Osteocyte (in vitro differentiated cells): ENCODE data around the gene AKAP6. TPM values are rescaled to one million over a fixed set of nuclear protein-coding genes. Genes with fewer than 3 reads are reported as not detected.

Experiments used
- DNase-seq: peaks from one replicate; pipeline ENCODE4 v3.0.0; 2021; ENCODE audit warnings: mixed read lengths; ENCODE audit not compliant: unreplicated experiment; ENCODE audit errors: extremely low spot score
- H3K27ac Mint-ChIP-seq: one replicate; pipeline ENCODE4 v1.8.0; 2021; ENCODE audit warnings: mild to moderate bottlenecking, mixed read lengths; ENCODE audit not compliant: unreplicated experiment
- H3K27me3 Mint-ChIP-seq: one replicate; pipeline ENCODE4 v1.8.0; 2021; ENCODE audit warnings: mixed read lengths; ENCODE audit not compliant: unreplicated experiment
- H3K36me3 Mint-ChIP-seq: one replicate; pipeline ENCODE4 v1.8.0; 2021; ENCODE audit warnings: mixed read lengths; ENCODE audit not compliant: unreplicated experiment
- H3K4me1 Mint-ChIP-seq: one replicate; pipeline ENCODE4 v1.8.0; 2021; ENCODE audit warnings: mixed read lengths; ENCODE audit not compliant: unreplicated experiment
- H3K4me3 Mint-ChIP-seq: one replicate; pipeline ENCODE4 v1.8.0; 2021; ENCODE audit warnings: mild to moderate bottlenecking, moderate library complexity, mixed read lengths; ENCODE audit not compliant: unreplicated experiment
- H3K9me3 Mint-ChIP-seq: one replicate; pipeline ENCODE4 v1.8.0; 2021; ENCODE audit warnings: mixed read lengths; ENCODE audit not compliant: unreplicated experiment
- CTCF ChIP-seq: fragments of 200-600 bp; sonication (generic); IDR thresholded peaks from 2 replicates; pipeline ENCODE4 v1.5.0; 2021; ENCODE audit warnings: antibody characterized with exemption, mild to moderate bottlenecking, moderate library complexity
- total RNA-seq: library from RNA; stranded (reverse); gene quantifications from 2 replicates; pipeline ENCODE4 v1.2.1, GENCODE V29; 2021

Gene AKAP6
- total RNA-seq, 1 donor from 2014 or later, result 4.1 TPM

GRCh38 chr14:32349322-32349721, 20.2 kb downstream of the AKAP6 start:
- Mint-ChIP-seq H3K9me3 (no peaks in the 10 kb centered on the region), H3K4me3 (no peak overlapping the region), H3K27me3 (no peaks in the 10 kb centered on the region), H3K27ac (no peak overlapping the region), H3K36me3 (no peaks in the 10 kb centered on the region), H3K4me1 (peaks cover 10% of the 10 kb centered on the region)
- TF ChIP-seq CTCF, result no peak
- DNase-seq, result no peak

- no peak overlapping the region for H3K27ac Mint-ChIP-seq
- TF ChIP-seq CTCF, result no peak
- no peak for DNase-seq
- H3K4me3 Mint-ChIP-seq, result no peak overlapping the region
- peaks cover 11% of the 10 kb centered on the region for H3K4me1 Mint-ChIP-seq
- H3K36me3 Mint-ChIP-seq, result no peaks in the 10 kb centered on the region
- no peaks in the 10 kb centered on the region for H3K9me3 Mint-ChIP-seq
- no peaks in the 10 kb centered on the region for H3K27me3 Mint-ChIP-seq
These were observed 20.9 kb downstream of the AKAP6 start for GRCh38 chr14:32350020-32350419.

GRCh38 chr14:32352631-32353030, 23.5 kb downstream of the AKAP6 start:
- Mint-ChIP-seq H3K9me3 (no peaks in the 10 kb centered on the region), H3K36me3 (no peaks in the 10 kb centered on the region), H3K4me1 (peaks cover 2% of the 10 kb centered on the region), H3K4me3 (no peak overlapping the region), H3K27ac (no peak overlapping the region), H3K27me3 (no peaks in the 10 kb centered on the region)
- no peak for DNase-seq
- TF ChIP-seq CTCF, result no peak

- Mint-ChIP-seq H3K9me3 (no peaks in the 10 kb centered on the region), H3K27me3 (no peaks in the 10 kb centered on the region), H3K27ac (no peak overlapping the region), H3K4me1 (peaks cover 2% of the 10 kb centered on the region), H3K36me3 (no peaks in the 10 kb centered on the region), H3K4me3 (no peak overlapping the region)
- TF ChIP-seq CTCF, result no peak
- no peak for DNase-seq
These were observed 25.6 kb downstream of the AKAP6 start for GRCh38 chr14:32354716-32355115.

GRCh38 chr14:32358781-32359180, 29.7 kb downstream of the AKAP6 start:
- Mint-ChIP-seq H3K4me3 (no peak overlapping the region), H3K27ac (no peak overlapping the region), H3K36me3 (no peaks in the 10 kb centered on the region), H3K4me1 (peaks cover 2% of the 10 kb centered on the region), H3K27me3 (no peaks in the 10 kb centered on the region), H3K9me3 (no peaks in the 10 kb centered on the region)
- TF ChIP-seq CTCF, result no peak
- no peak for DNase-seq
